OCI-M2 (cell line): ENCODE measurements around the gene PCGF2.
"Not testable (repeated sequence)": the region's sequence is repeated elsewhere in the genome, so short reads cannot be mapped to it uniquely, and the experiment has no call there.

Experiments
- DNase-seq: peaks from one replicate; lab custom pipeline; 2025; ENCODE audit not compliant: unreplicated experiment; lab: John Stamatoyannopoulos, UW

Gene PCGF2

GRCh38 chr17:38738007-38738662 is 10.0 kb downstream of the PCGF2 start:
- no peak for DNase-seq

DNA sequence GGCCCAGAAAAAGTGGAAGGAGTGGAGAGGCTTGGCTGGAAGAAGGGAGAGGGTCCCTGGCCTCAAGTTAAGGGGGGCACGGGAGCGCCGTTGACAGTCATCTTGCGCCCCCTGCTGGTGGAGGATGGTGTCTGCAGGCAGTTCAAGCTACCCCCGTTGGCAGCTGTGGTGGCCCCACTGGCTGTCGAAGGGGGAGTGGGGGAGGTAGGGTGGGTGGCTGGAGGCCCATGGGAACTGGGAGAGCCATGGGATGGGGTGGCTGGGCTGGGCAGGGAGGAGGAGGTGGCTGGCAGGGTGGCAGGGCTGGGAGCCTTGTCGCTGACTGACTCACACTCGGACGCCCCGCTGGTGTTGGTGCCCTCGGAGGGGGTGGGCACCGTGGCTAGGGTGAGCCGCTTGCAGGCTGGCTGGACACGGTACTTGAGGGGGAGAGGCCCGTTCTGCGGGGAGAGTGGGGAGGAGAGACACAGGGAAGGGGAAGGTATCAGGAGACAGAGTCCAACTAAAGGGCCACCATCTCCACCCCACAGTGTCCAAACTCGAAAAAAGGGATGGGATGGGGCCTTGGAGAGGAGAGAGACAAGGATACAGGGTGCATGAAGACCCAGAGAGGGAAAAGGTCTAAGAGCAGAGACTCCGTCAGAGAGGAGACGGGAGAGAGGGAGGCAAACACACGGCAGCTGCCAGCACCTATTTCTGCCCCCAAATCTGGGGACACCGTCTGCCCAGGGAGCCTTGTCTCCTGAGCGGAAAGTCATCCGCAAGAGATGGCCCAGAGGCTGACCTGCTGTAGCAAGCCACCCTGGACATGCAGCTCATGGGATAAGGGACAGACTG is 12.8 kb downstream of the PCGF2 start:
- DNase-seq, result no peak

DNA sequence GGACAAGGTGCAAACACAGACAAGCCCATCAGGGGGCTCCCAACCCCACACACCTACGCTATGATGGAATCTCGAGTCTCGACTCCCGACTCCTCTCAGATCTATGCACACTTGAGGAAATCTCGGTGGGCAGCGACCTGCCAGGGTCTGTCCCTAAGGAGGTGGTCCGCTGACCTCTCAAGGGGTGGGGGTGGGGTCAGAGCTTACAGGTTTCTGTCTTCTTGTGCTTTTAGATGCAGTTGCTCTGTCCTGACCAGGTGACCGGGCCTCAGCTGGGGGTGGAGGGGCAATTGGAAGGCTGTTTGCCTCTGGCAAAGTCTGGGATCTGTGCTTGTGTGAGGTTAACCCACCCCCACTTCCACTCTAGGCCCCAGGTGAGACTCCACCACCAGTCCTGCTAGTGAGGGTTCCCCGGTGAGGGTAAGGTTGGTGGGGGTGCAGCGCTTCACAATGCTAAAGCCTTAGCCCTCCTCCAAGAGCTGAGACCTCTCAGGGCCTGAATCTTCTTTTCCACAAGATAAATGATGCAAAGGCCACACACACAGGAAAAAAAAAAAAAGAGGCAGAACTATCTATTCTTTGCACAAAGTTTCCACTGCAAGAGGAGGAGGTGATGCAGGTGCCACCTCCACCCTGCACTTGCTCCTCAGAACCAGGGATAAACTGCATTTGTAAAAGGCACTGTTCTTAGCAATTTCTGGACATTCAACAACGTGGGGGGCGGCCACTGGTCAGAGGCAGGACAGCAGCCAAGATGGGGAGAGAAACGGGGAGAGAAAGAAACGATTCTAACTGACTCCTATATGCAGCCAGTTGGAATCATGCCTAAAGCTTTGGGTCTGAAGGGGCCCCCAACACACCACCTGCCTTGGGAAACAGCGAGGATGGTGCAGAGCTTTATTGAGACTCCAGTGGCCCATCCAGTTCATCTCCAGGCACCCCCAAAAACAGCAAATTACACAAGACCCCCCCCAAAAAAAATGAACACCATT is 13.9 kb downstream of the PCGF2 start:
- no peak for DNase-seq

DNA sequence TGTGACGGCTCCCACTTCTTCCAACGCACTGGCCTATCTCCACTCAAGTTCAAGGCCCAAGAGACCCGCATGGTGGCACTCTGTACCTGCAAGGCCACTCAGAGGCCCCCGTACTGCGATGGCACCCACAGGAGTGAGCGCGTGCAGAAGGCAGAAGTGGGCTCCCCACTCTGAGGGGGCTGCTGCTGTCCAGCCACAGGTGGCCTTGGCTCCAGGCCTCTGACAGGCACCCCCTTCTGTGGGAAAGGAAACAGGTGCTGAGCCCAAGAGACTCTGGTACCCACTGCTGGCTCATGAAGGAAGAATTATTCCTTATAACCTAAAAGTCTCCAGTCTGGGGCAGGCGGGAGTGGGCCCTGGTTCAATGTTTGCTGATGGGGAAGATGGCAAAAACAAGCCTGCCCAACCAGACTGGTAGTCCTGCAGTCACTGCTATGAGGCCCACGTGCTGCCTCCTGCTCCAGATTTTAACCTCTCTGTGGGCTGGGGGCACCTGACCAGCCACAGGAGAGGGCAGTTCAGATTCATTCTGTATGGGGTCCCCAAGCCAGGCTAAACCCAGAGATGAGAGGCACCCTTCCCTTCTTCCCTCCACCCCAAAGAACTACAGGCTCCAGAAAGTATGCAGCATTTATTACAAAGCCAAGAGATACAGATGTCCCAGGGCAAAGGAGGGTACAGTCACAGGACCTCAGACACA is 14.7 kb downstream of the PCGF2 start:
- no peak for DNase-seq

GRCh38 chr17:38732376-38733281 is 15.5 kb downstream of the PCGF2 start:
- no peak for DNase-seq

GRCh38 chr17:38731526-38732294 is 16.4 kb downstream of the PCGF2 start:
- DNase-seq, result no peak

- no peak for DNase-seq
Measured at GRCh38 chr17:38730526-38731379, 17.4 kb downstream of the PCGF2 start.

GRCh38 chr17:38729886-38730525 is 18.1 kb downstream of the PCGF2 start, which contains the start of gene CISD3:
Gene CISD3 (plus strand): TSS chr17:38730341. CDS start chr17:38730359, 18 bp downstream.
- DNase-seq, result no peak

DNA sequence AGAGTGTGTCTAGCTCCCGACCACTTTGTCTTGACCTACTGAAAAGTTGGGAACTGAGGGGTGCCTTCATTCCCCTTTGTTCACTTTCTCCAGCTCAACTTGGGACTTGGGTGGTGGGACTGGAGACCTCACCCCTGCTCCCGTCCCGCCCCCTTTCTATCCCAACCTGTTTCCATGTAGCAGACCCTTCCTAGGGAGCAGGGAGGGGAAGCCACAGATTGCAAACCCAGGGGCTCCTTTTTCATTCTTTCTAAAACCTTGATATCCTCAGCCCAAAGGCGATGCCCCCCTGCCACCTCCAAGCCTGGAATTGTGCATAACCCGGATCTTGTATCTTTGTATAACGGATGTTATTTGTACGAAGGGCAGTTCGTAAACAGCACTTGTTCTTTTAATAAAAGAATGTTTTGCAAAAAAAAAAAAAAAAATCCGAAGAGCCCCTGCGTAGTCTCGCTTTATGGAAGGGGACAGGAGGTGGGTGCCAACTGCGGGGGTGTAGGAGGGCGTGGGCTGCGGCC is 18.7 kb downstream of the PCGF2 start:
- no peak for DNase-seq

- no peak for DNase-seq
Measured at GRCh38 chr17:38728290-38728831, 19.8 kb downstream of the PCGF2 start.

DNA sequence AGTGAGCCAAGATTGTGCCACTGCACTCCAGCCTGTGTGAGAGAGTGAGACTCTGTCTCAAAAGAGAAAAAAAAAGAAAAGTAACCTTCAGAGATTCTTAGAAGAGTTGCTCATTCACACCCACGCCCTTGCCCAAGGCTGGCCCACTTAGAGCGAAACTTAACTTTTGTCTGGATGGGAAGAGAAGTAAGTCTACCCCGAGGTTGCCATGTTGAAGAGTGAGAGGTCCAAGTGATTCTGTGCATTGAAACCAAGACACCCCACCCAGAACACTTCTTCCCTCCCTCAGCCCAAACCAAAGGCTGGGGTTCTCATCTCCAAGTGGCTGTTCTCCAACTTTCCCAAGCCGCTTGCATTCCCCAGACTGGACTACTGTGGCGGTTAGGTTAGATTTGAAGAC is 20.4 kb downstream of the PCGF2 start:
- DNase-seq, result no peak

- DNase-seq, result not testable (repeated sequence)
Measured at GRCh38 chr17:38726145-38726544, 22.0 kb downstream of the PCGF2 start.

DNA sequence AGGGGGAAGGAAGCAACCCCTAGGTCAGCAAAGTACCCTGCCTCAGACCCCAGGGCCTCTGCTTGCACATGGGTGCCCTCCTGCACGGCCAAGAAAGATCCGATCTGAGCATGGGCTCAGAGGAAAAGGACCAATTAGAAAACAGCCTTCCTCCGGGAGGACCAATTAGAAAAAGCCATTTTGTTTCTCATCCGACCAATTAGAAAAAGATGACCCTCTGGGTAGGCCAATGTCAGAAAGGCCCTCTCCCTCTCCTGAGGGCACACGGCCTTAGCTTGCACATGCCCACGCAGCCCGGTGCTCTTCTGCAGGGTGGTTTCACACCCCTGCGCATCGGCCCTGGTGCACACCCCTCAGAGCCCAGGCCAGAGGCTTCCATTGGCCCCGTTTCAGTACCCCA is 23.1 kb downstream of the PCGF2 start:
- no peak for DNase-seq

GRCh38 chr17:38724337-38724988 is 23.7 kb downstream of the PCGF2 start:
- DNase-seq, result no peak

- no peak for DNase-seq
Measured at GRCh38 chr17:38721802-38722201, 26.3 kb downstream of the PCGF2 start.

GRCh38 chr17:38720941-38721340 is 27.2 kb downstream of the PCGF2 start:
- DNase-seq, result no peak
